Subcutaneous abdominal adipose tissue (tissue), 5 donors: ENCODE results near the gene BICD1.

Source experiments
- H3K27ac ChIP-seq: one replicate; pipeline ENCODE4 v1.7.0; 2013; ENCODE audit warnings: low read depth, mild to moderate bottlenecking, inconsistent platforms, low read length, moderate library complexity
- H3K27me3 ChIP-seq, 5 donors: one replicate each; pipeline ENCODE4 v1.7.0; 2013; ENCODE audit warnings: low read length in 5 of 5, inconsistent platforms in 1 of 5; ENCODE audit not compliant: control insufficient read depth in 5 of 5, insufficient read depth in 4 of 5
- H3K36me3 ChIP-seq, 5 donors: one replicate each; pipeline ENCODE4 v1.7.0; 2013; ENCODE audit warnings: low read length in 5 of 5; ENCODE audit not compliant: control insufficient read depth in 5 of 5, insufficient read depth in 5 of 5
- H3K4me1 ChIP-seq, 5 donors: one replicate each; pipeline ENCODE4 v1.7.0; 2013; ENCODE audit warnings: low read length in 5 of 5, mild to moderate bottlenecking in 3 of 5, moderate library complexity in 1 of 5; ENCODE audit not compliant: control insufficient read depth in 5 of 5, insufficient read depth in 5 of 5
- H3K4me3 ChIP-seq, 5 donors: one replicate each; pipeline ENCODE4 v1.7.0; 2013; ENCODE audit warnings: low read length in 5 of 5, low read depth in 1 of 5
- H3K9ac ChIP-seq, 5 donors: one replicate each; pipeline ENCODE4 v1.7.0; 2013; ENCODE audit warnings: low read length in 5 of 5, mild to moderate bottlenecking in 4 of 5, moderate library complexity in 3 of 5
- H3K9me3 ChIP-seq, 5 donors: one replicate each; pipeline ENCODE4 v1.7.0; 2013; ENCODE audit warnings: low read length in 5 of 5; ENCODE audit not compliant: control insufficient read depth in 5 of 5
- donor health status: healthy.
- donor health status: healthy.
- donor health status: healthy.
- donor health status: healthy.
- donor health status: healthy.

BICD1 gene

GRCh38 chr12:32106517-32107358, at the start of gene BICD1:
BICD1 (plus strand) TSS chr12:32106847; CDS start chr12:32107332, 485 bp downstream.
- Histone ChIP-seq H3K36me3 (no peaks in the 10 kb centered on the region), H3K4me1 (peaks cover 3 to 25% (median 18%) of the 10 kb centered on the region in 5 donors), H3K27me3 (no peaks in the 10 kb centered on the region), H3K9me3 (no peaks in the 10 kb centered on the region), H3K4me3 (peak within 1 kb of the TSS; percentile 77 to 90 (median 82)), H3K9ac (peak within 1 kb of the TSS; percentile 11 to 82 (median 66)), H3K27ac (peak within 1 kb of the TSS; percentile 50)

DNA sequence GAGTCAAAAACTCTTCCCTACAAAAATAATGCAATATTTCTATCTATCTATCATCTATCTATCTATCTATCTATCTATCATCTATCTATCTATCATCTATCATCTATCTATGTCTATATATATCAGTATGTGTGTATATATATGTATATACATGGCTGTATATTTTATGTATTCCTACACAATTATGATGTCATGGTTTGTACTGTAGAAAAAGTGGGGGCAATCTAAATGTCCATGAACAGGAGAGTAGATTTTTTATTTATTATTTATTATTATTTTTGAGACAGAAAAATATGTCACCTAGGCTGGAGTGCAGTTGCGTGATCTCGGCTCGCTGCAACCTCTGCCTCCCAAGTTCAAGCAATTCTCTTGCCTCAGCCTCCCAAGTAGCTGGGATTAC, 45.6 kb upstream of the BICD1 start:
- H3K36me3 ChIP-seq: no peaks in the 10 kb centered on the region
- no peaks in the 10 kb centered on the region for H3K27me3 ChIP-seq
- no peak overlapping the region for H3K9ac ChIP-seq
- H3K27ac ChIP-seq: no peak overlapping the region
- H3K4me3 ChIP-seq: no peak overlapping the region
- no peaks in the 10 kb centered on the region for H3K4me1 ChIP-seq
- H3K9me3 ChIP-seq: no peaks in the 10 kb centered on the region

DNA sequence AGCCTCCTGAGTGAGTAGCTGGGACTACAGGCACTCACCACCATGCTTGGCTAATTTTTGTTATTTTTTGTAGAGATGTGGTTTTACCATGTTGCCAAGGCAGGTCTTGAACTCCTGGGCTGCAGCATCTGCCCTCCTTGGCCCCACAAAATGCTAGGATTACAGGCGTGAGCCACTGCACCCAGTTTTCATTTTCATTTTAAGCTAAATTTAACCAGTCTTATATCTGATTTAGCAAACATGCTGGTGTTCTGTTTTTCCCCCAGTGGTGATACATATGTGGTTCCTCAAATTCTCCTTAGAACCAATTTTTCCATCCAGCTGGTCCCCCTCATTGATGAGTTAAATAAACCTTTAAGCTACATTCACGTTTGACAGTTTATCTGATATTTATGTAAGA, 43.8 kb upstream of the BICD1 start:
- H3K9me3 ChIP-seq: no peaks in the 10 kb centered on the region
- H3K4me3 ChIP-seq: no peak overlapping the region
- H3K4me1 ChIP-seq: no peaks in the 10 kb centered on the region
- H3K27ac ChIP-seq: no peak overlapping the region
- peak overlapping the region in 1 of 5 donors; percentile 45 for H3K9ac ChIP-seq
- H3K36me3 ChIP-seq: no peaks in the 10 kb centered on the region
- H3K27me3 ChIP-seq: no peaks in the 10 kb centered on the region

DNA sequence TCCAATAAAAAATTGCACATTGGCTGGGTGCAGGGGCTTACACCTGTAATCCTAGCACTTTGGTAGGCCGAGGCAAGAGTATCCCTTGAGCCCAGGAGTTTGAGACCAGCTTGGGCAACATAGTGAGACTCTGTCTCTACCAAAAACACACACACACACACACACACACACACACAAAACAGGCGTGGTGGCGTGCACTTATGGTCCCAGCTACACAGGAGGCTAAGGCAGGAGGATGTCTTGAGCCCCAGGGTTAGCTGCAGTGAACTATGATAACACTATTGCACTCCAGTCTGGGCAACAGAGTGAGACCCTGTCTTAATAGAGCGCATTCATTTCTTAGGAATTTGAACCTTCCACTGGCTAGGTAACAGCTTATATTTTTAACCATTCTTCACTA, 42.9 kb upstream of the BICD1 start:
- no peaks in the 10 kb centered on the region for H3K9me3 ChIP-seq
- no peaks in the 10 kb centered on the region for H3K4me1 ChIP-seq

DNA sequence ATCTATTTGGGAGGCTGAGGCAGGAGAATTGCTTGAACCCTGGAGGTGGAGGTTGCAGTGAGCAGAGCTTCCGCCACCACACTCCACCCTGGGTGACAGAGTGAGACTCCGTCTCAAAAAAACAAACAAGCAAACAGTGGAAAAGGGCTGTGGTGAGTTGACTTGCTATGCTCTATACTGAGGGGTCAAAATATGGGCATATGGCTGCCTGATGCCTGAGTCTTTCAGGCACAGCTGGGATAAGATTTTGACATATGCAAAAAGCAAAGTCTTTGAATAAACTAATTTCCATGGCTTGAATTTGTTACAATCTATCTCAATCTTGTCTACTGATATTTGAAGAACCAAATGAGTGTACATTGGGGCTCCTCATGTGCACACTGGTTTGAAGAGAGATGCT, 40.4 kb upstream of the BICD1 start:
- H3K27ac ChIP-seq: no peak overlapping the region
- H3K4me1 ChIP-seq: no peaks in the 10 kb centered on the region
- no peak overlapping the region for H3K9ac ChIP-seq
- H3K36me3 ChIP-seq: no peaks in the 10 kb centered on the region
- H3K4me3 ChIP-seq: no peak overlapping the region
- no peaks in the 10 kb centered on the region for H3K9me3 ChIP-seq
- H3K27me3 ChIP-seq: no peaks in the 10 kb centered on the region

More for the DNA sequence above, 42.9 kb upstream of the BICD1 start:
- Histone ChIP-seq H3K36me3 (no peaks in the 10 kb centered on the region), H3K9ac (no peak overlapping the region), H3K27ac (no peak overlapping the region), H3K27me3 (no peaks in the 10 kb centered on the region), H3K4me3 (no peak overlapping the region)

- Histone ChIP-seq H3K4me3 (no peak overlapping the region), H3K36me3 (no peaks in the 10 kb centered on the region), H3K9me3 (peaks cover 0 to 4% (median 0%) of the 10 kb centered on the region in 5 donors), H3K9ac (no peak overlapping the region), H3K27ac (no peak overlapping the region), H3K4me1 (no peaks in the 10 kb centered on the region), H3K27me3 (no peaks in the 10 kb centered on the region)
Observed at GRCh38 chr12:32069071-32069470, 37.6 kb upstream of the BICD1 start.

DNA sequence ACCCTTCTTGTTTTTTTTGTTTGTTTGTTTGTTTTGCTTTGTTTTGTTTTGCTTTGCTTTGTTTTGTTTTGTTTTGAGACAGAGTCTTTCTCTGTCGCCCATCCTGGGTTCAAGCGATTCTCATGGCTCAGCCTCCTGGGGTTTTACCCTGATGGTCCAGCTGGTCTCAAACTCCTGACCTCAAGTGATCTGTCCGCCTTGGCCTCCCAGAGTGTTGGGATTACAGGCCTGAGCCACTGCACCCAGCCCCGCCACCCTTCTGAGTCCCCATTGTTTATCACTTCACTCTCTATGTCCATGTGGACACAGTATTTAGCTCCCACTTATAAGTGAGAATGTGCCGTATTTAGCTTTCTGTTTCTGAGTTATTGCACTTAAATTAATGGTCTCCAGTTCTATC, 36.9 kb upstream of the BICD1 start:
- Histone ChIP-seq H3K27ac (no peak overlapping the region), H3K9ac (no peak overlapping the region), H3K4me1 (no peaks in the 10 kb centered on the region), H3K36me3 (no peaks in the 10 kb centered on the region), H3K4me3 (no peak overlapping the region), H3K27me3 (no peaks in the 10 kb centered on the region), H3K9me3 (peaks cover 0 to 4% (median 0%) of the 10 kb centered on the region in 5 donors)

DNA sequence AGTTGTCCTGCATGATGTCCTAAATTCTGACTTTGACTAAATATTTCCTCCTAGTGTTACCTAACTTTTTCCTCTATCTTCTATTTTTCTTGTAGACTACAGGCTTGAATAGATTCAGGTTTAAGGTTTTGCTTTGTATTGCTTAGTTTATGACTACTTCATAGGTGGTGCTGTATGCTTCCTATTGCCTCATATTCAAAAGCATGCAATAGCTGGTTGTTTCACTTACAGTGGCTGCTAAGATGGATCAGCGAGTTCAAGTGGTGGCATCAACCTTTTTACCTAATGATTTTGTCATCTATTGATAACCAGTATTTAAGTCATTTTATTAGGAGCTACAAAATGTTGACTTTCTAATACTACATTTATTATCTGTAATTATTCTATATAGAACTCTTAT, 36.3 kb upstream of the BICD1 start:
- H3K4me3 ChIP-seq: no peak overlapping the region
- H3K36me3 ChIP-seq: no peaks in the 10 kb centered on the region
- H3K4me1 ChIP-seq: no peaks in the 10 kb centered on the region
- no peak overlapping the region for H3K27ac ChIP-seq
- H3K27me3 ChIP-seq: no peaks in the 10 kb centered on the region
- no peak overlapping the region for H3K9ac ChIP-seq
- peaks cover 0 to 4% (median 0%) of the 10 kb centered on the region in 5 donors for H3K9me3 ChIP-seq

DNA sequence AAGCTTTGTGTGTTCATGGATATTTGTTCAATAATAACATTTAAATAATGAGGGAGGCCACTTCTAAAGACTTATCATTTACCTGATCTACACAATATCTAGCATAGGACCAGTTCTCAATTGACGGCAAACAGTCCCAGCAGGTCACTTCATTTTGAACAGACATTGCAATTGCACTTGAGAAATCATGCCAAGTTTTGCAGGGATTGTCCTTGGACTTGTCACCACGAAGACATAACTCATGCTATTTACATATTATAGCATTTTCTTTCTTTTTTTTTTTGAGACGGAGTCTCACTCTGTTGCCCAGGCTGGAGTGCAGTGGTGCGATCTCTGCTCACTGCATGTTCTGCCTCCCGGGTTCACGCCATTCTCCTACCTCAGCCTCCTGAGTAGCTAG, 34.5 kb upstream of the BICD1 start:
- no peaks in the 10 kb centered on the region for H3K27me3 ChIP-seq
- H3K9me3 ChIP-seq: peaks cover 0 to 4% (median 0%) of the 10 kb centered on the region in 5 donors
- no peaks in the 10 kb centered on the region for H3K36me3 ChIP-seq
- no peaks in the 10 kb centered on the region for H3K4me1 ChIP-seq
- H3K4me3 ChIP-seq: no peak overlapping the region
- H3K27ac ChIP-seq: no peak overlapping the region
- H3K9ac ChIP-seq: no peak overlapping the region

- no peaks in the 10 kb centered on the region for H3K36me3 ChIP-seq
- no peaks in the 10 kb centered on the region for H3K27me3 ChIP-seq
- no peaks in the 10 kb centered on the region for H3K4me1 ChIP-seq
- no peak overlapping the region for H3K4me3 ChIP-seq
- H3K9me3 ChIP-seq: peaks cover 0 to 4% (median 0%) of the 10 kb centered on the region in 5 donors
- no peak overlapping the region for H3K27ac ChIP-seq
- no peak overlapping the region for H3K9ac ChIP-seq
Observed at GRCh38 chr12:32074432-32074831, 32.2 kb upstream of the BICD1 start.
